ENCODE measurements around the gene ECI1.
A peak's percentile ranks its signal among the peaks of the same experiment; 100 is the strongest.
"Not testable (repeated sequence)": the region's sequence is repeated elsewhere in the genome, so short reads cannot be mapped to it uniquely, and the experiment has no call there.

The ECI1 gene

GRCh38 chr16:2278956-2279800 lies 27.8 kb upstream of the ECI1 start:
- DNase-seq, result no peak

GRCh38 chr16:2278272-2278608 lies 26.9 kb upstream of the ECI1 start:
- DNase-seq, result no peak

GRCh38 chr16:2277466-2278271 lies 26.3 kb upstream of the ECI1 start:
- DNase-seq, result no peak

GRCh38 chr16:2276368-2277195 lies 25.2 kb upstream of the ECI1 start:
- DNase-seq, result no peak

GRCh38 chr16:2275476-2276367 lies 24.3 kb upstream of the ECI1 start:
- DNase-seq, result no peak

- DNase-seq, result no peak
These were observed 22.5 kb upstream of the ECI1 start for GRCh38 chr16:2273931-2274330.

GRCh38 chr16:2273484-2273883 lies 22.1 kb upstream of the ECI1 start:
- DNase-seq, result no peak

- DNase-seq, result no peak
These were observed 20.6 kb upstream of the ECI1 start for GRCh38 chr16:2271848-2272461.

- no peak for DNase-seq
These were observed 19.4 kb upstream of the ECI1 start for GRCh38 chr16:2270588-2271470.

GRCh38 chr16:2270070-2270462 lies 18.7 kb upstream of the ECI1 start:
- DNase-seq, result no peak

- peak; percentile 97 for DNase-seq
These were observed 16.7 kb upstream of the ECI1 start, which contains the start of gene RNPS1 for GRCh38 chr16:2267913-2268666. TSS of gene RNPS1 (minus strand) at chr16:2268126. CDS start at chr16:2264643, 3,483 bp downstream.

GRCh38 chr16:2267505-2267912 lies 16.1 kb upstream of the ECI1 start:
- not testable (repeated sequence) for DNase-seq

- DNase-seq, result peak; percentile 5
These were observed 15.5 kb upstream of the ECI1 start for GRCh38 chr16:2266887-2267286.

- DNase-seq, result not testable (repeated sequence)
These were observed 11.6 kb upstream of the ECI1 start for GRCh38 chr16:2263026-2263425.

- DNase-seq, result no peak
These were observed 8.9 kb upstream of the ECI1 start for GRCh38 chr16:2260250-2260649.

GRCh38 chr16:2258530-2258929 lies 7.1 kb upstream of the ECI1 start:
- DNase-seq, result not testable (repeated sequence)

GRCh38 chr16:2257726-2258125 lies 6.3 kb upstream of the ECI1 start:
- DNase-seq, result no peak

- no peak for DNase-seq
These were observed 5.2 kb upstream of the ECI1 start for GRCh38 chr16:2256531-2257140.

GRCh38 chr16:2253293-2253692 lies 1.9 kb upstream of the ECI1 start:
- DNase-seq, result no peak
